Ascending aorta (tissue), 2 donors: ENCODE measurements around the gene CNR1. TPM values are rescaled to one million over a fixed set of nuclear protein-coding genes. Genes with fewer than 3 reads are reported as not detected.

Experiments
- DNase-seq, 2 donors: peaks; one replicate each; pipeline ENCODE4 v3.0.0-alpha.2; 2019; ENCODE audit warnings: low spot score in 2 of 2
- H3K27ac ChIP-seq, 2 donors: fragments of 200-600 bp; sonication (generic); one replicate each; pipeline ENCODE4 v1.5.1; 2016 to 2017; ENCODE audit warnings: mild to moderate bottlenecking in 1 of 2
- H3K27me3 ChIP-seq: fragments of 200-600 bp; sonication (generic); one replicate; pipeline ENCODE4 v1.5.1; 2017
- H3K36me3 ChIP-seq, 2 donors: fragments of 200-600 bp; sonication (generic); one replicate each; pipeline ENCODE4 v1.5.1; 2016
- H3K4me1 ChIP-seq, 2 donors: fragments of 200-600 bp; sonication (generic); one replicate each; pipeline ENCODE4 v1.5.1; 2016 to 2017; ENCODE audit warnings: mild to moderate bottlenecking in 1 of 2
- H3K4me3 ChIP-seq, 2 donors: fragments of 200-600 bp; sonication (generic); one replicate each; pipeline ENCODE4 v1.5.1; 2016 to 2017; ENCODE audit warnings: mild to moderate bottlenecking in 1 of 2
- H3K9me3 ChIP-seq, 2 donors: fragments of 200-600 bp; sonication (generic); one replicate each; pipeline ENCODE4 v1.5.1; 2016
- CTCF ChIP-seq, 3 experiments: fragments of 200-600 bp in 2 of 3; fragments of 450-650 bp in 1 of 3; sonication (generic) in 2 of 3; IDR thresholded peaks; one replicate each; pipeline ENCODE4 v1.5.1; 2016 to 2019; ENCODE audit warnings: antibody characterized with exemption in 3 of 3, mild to moderate bottlenecking in 1 of 3, moderate library complexity in 1 of 3
- intact Hi-C: fragments of 100-400 bp; cut with DNase I; formaldehyde crosslinking; loops from one replicate; pipeline ENCODE4 v1.15.1; 2023
- total RNA-seq: library from RNA; depleted of rRNA; stranded (reverse); fragments of >200 nt; gene quantifications from one replicate; pipeline ENCODE4 v1.1.0, GENCODE V29; 2016

Gene CNR1
- total RNA-seq, 1 donor from 2014 or later, result 35.0 TPM

DNA sequence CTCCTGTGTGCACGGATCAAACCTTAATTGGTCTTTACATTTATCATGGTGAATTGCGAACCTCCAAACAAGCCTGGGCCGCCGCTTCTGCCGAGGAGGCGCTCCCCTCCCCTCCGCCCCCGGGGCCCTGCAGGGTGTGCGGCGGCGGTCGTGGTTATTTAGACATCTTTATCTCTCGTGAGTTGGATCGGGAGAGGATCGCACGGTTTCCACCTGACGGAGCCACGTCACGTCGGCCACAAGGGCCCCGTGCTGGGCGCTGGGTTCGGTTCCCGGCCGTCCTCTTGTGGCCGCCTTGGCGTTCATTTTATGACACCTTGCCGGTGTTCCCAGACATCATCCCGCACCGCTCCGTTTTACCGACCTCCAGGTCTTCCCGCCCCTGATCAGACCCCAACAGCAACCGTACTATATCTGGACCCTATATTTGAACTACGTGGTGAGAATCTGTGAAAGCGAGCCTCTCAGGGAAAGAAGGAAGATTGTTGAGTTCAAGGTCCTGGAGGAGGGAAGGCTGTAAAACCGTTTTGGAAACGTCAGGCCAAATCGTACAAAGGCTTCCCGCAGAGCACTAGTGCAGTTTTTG, 1.3 kb upstream of the CNR1 start:
- intact Hi-C loops, result loop anchor here (5.0 to 10.0 kb wide), 5 partner anchors 197 to 697 kb away; no protein-coding TSS in a partner anchor
- Histone ChIP-seq H3K4me1 (peaks cover 0 to 3% of the 10 kb centered on the region in 2 donors), H3K27me3 (peaks cover 17% of the 10 kb centered on the region), H3K27ac (no peak overlapping the region), H3K9me3 (no peaks in the 10 kb centered on the region), H3K4me3 (peak overlapping the region; percentile 81 to 84), H3K36me3 (no peaks in the 10 kb centered on the region)
- no peak for DNase-seq
- no peak for TF ChIP-seq CTCF (IDR thresholded peaks at IDR 0.05)

DNA sequence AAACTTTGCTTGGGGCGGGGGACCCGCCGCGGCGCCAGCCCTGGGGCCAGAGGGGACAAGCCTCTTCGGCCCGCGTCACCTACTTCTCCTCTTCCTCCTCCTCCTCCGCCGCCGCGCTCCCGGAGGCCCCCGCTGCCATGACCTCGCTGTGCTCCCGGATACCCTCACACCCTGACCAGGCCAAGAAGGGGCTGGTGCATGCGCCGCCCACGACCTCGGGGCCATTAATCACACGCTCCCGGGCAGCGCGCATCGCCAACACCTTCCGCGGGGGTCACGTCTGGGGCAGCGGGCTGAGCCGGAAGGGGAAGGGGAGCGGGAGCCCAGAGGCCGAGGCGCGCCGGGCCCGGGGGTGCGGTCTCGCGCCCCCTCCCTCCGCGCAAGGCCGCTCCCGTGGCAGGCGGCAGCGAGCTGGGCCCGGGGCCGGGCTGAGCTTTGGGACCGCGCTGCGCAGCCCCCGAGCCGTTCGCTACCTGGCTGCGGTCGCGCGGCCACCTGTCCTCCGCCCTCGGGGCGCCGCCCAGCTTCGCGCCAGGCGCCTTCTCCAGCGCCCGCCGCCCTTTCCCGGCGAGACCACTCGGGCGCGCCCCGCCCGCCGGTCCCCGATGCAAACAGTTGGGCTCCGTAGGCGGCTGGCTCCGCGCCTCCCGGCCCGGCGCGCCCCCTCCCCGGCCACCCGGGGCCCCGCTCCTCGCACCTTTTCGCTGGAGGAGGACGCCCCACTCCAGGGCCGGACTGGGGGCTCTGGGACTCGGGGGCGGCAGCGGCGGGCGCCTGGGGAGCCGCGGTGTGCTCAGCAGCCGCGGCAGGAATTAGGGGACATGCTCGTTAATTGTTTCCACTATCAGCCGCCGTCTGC, 575 bp upstream of the CNR1 start:
- no peak for TF ChIP-seq CTCF (IDR thresholded peaks at IDR 0.05)
- DNase-seq, result no peak
- H3K27me3 ChIP-seq, result peaks cover 17% of the 10 kb centered on the region
- H3K4me1 ChIP-seq, result peaks cover 0 to 3% of the 10 kb centered on the region in 2 donors
- peak overlapping the region; percentile 81 to 84 for H3K4me3 ChIP-seq
- intact Hi-C loops, result loop anchor here (5.0 to 10.0 kb wide), 5 partner anchors 198 to 698 kb away; no protein-coding TSS in a partner anchor
- no peaks in the 10 kb centered on the region for H3K36me3 ChIP-seq
- H3K9me3 ChIP-seq, result no peaks in the 10 kb centered on the region
- H3K27ac ChIP-seq, result peak overlapping the region in 1 of 2 donors; percentile 43

- Histone ChIP-seq H3K4me3 (peak overlapping the region; percentile 81 to 84), H3K4me1 (peaks cover 0 to 3% of the 10 kb centered on the region in 2 donors), H3K27ac (no peak overlapping the region), H3K9me3 (no peaks in the 10 kb centered on the region), H3K36me3 (no peaks in the 10 kb centered on the region), H3K27me3 (peaks cover 17% of the 10 kb centered on the region)
- no peak for DNase-seq
- no peak for TF ChIP-seq CTCF (IDR thresholded peaks at IDR 0.05)
- intact Hi-C loops, result loop anchor here (5.0 to 10.0 kb wide), 5 partner anchors 200 to 700 kb away; no protein-coding TSS in a partner anchor
Observed at GRCh38 chr6:88165087-88165843, 882 bp downstream of the CNR1 start.

DNA sequence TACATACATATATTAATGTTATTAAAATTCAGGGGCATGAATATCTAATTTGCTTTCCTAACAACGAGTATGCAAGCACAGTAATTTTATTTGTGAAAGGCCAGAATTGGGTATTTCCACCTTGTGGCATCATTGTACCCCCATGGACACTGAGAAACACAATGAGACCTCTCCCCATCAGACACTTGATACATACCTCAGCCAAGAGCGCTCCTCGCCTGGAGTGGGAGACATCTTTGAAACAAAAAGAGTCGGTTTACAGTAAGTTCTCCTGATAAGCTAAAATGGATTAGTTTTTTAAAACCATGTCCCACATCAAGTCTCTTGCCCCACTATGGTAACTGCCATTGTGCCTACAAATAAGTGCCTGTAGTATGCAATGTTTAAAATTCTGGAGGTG, 2.1 kb downstream of the CNR1 start:
- Histone ChIP-seq H3K36me3 (no peaks in the 10 kb centered on the region), H3K4me3 (peak overlapping the region in 1 of 2 donors; percentile 11), H3K27ac (no peak overlapping the region), H3K4me1 (peaks cover 0 to 3% of the 10 kb centered on the region in 2 donors), H3K27me3 (peaks cover 17% of the 10 kb centered on the region), H3K9me3 (no peaks in the 10 kb centered on the region)
- TF ChIP-seq CTCF (IDR thresholded peaks at IDR 0.05), result no peak
- intact Hi-C loops, result loop anchor here (10.0 kb wide), 2 partner anchors 201 to 701 kb away; no protein-coding TSS in a partner anchor
- DNase-seq, result no peak

DNA sequence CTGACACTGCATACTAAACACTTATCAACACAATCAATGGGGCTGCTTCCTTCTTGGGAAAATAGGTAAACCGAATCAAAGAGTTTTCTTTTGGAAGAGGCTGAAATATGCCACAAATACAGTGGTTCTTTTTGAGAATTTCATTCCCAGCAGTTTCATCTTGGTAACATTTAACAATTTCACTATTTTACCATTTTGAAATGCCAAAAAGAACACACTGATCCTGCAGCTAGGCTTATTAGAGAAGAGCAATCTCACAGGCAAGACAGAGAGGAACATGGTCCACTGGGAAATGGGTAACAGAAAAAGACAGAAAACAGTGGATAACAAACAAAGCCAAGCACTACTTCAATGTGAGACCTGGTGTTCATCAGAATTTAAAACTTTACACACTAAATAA, 2.5 kb downstream of the CNR1 start:
- intact Hi-C loops, result loop anchor here (10.0 kb wide), 2 partner anchors 201 to 701 kb away; no protein-coding TSS in a partner anchor
- Histone ChIP-seq H3K27me3 (peaks cover 17% of the 10 kb centered on the region), H3K4me3 (no peak overlapping the region)

More for the DNA sequence above, 2.5 kb downstream of the CNR1 start:
- Histone ChIP-seq H3K4me1 (peaks cover 0 to 3% of the 10 kb centered on the region in 2 donors), H3K9me3 (no peaks in the 10 kb centered on the region), H3K27ac (no peak overlapping the region), H3K36me3 (no peaks in the 10 kb centered on the region)
- no peak for TF ChIP-seq CTCF (IDR thresholded peaks at IDR 0.05)
- DNase-seq, result no peak
